HepG2 (cell line): ENCODE results near the gene CDH22. TPM values are rescaled to one million over a fixed set of nuclear protein-coding genes. Genes with fewer than 3 reads are reported as not detected.

Source experiments
- CBX2 ChIP-seq, 2 experiments: fragments of 200-600 bp in 1 of 2; sonication (generic); formaldehyde crosslinking in 1 of 2; IDR thresholded peaks; 2 replicates each; pipeline versions ENCODE4 v1.7.0 to v1.8.1; 2018 to 2022; ENCODE audit warnings: low read depth in 2 of 2, low read length in 1 of 2, mild to moderate bottlenecking in 1 of 2, missing genetic modification reagents in 1 of 2
- GZF1 ChIP-seq: sonication (generic); formaldehyde crosslinking; IDR thresholded peaks from 2 replicates; pipeline ENCODE4 v1.5.1; 2020; ENCODE audit warnings: mild to moderate bottlenecking, missing genetic modification reagents
- KMT2B ChIP-seq: IDR thresholded peaks from 2 replicates; pipeline ENCODE4 v1.6.1; 2016; ENCODE audit warnings: missing genetic modification reagents, missing compliant biosample characterization
- MXD3 ChIP-seq: IDR thresholded peaks from 2 replicates; pipeline ENCODE4 v1.6.1; 2016; ENCODE audit warnings: mild to moderate bottlenecking, missing biosample characterization, missing genetic modification reagents
- NFE2L1 ChIP-seq: sonication (generic); formaldehyde crosslinking; IDR thresholded peaks from 2 replicates; pipeline ENCODE4 v1.4.0; 2020; ENCODE audit warnings: missing genetic modification reagents, mild to moderate bottlenecking, borderline replicate concordance
- NFYC ChIP-seq: IDR thresholded peaks from 2 replicates; pipeline ENCODE4 v1.6.1; 2016; ENCODE audit warnings: missing genetic modification reagents, missing compliant biosample characterization
- RCOR2 ChIP-seq: IDR thresholded peaks from 2 replicates; pipeline ENCODE4 v1.6.1; 2016; ENCODE audit warnings: missing biosample characterization, missing genetic modification reagents
- SOX6 ChIP-seq, 2 experiments: fragments of 450-650 bp in 1 of 2; sonication (generic) in 1 of 2; formaldehyde crosslinking in 1 of 2; IDR thresholded peaks; 2 replicates each; pipeline versions ENCODE4 v1.4.0 to v1.6.1; 2017 to 2020; ENCODE audit warnings: antibody characterized with exemption in 1 of 2, mild to moderate bottlenecking in 1 of 2, missing genetic modification reagents in 1 of 2
- ZNF513 ChIP-seq: sonication (generic); formaldehyde crosslinking; conservative IDR thresholded peaks from 2 replicates; pipeline ENCODE4 v1.5.0; 2020; ENCODE audit warnings: missing genetic modification reagents
- ZNF773 ChIP-seq: sonication (generic); formaldehyde crosslinking; IDR thresholded peaks from 2 replicates; pipeline ENCODE4 v1.4.0; 2020; ENCODE audit warnings: missing genetic modification reagents, borderline replicate concordance
- polyA plus RNA-seq, 8 experiments: library from polyadenylated mRNA; depleted of rRNA in 3 of 8; stranded (reverse) in 7 of 8; unstranded in 1 of 8; fragments of >200 nt; fragmentation: Illumina TruSeq in 4 of 8; extraction: Trizol in 4 of 8; gene quantifications; 2 replicates each; pipeline versions ENCODE4 v1.2.1 to v1.2.3, GENCODE V29; 2011 to 2016; ENCODE audit warnings: low read depth in 4 of 8, missing spikeins in 1 of 8, mixed read lengths in 1 of 8; ENCODE audit not compliant: insufficient read depth in 1 of 8
- total RNA-seq, 5 experiments: library from RNA; depleted of rRNA; stranded (reverse); fragments of >200 nt; fragmentation: Illumina TruSeq; extraction: Trizol; gene quantifications; 2 replicates each; pipeline ENCODE4 v1.2.3, GENCODE V29; 2016; ENCODE audit warnings: low read depth in 1 of 5
- TF ChIP-seq, protein P1 (sequence below): sonication (generic); formaldehyde crosslinking; IDR thresholded peaks from 2 replicates; pipeline ENCODE4 v1.4.0; 2020; ENCODE audit warnings: mild to moderate bottlenecking, missing genetic modification reagents, borderline replicate concordance
- TF ChIP-seq, protein P2 (sequence below): sonication (generic); formaldehyde crosslinking; IDR thresholded peaks from 2 replicates; pipeline ENCODE4 v1.5.0; 2020; ENCODE audit warnings: missing genetic modification reagents
- TF ChIP-seq, protein P3 (sequence below): sonication (generic); formaldehyde crosslinking; IDR thresholded peaks from 2 replicates; pipeline ENCODE4 v1.4.0; 2020; ENCODE audit warnings: missing genetic modification reagents

Gene CDH22
- total and polyA plus RNA-seq, 2 of the 13 experiments (the other 11 are each of a cell fraction or from before 2014, with no cell fraction given) = not detected

GRCh38 chr20:46307139-46307998 lies 929 bp downstream of the CDH22 start (continued):
- TF ChIP-seq SOX6 (IDR thresholded peaks at IDR 0.05) (no peak), SOX6 (CRISPR knock-in tag; IDR thresholded peaks at IDR 0.05) (peak; percentile 53; the same call in 1 of the 2 replicates), RCOR2 (no peak), NFYC (no peak), GZF1 (CRISPR knock-in tag) (no peak), ZNF773 (CRISPR knock-in tag) (no peak), CBX2 (IDR thresholded peaks at IDR 0.05; ENCODE audit: low read depth, low read length) (no peak), CBX2 (CRISPR knock-in tag; IDR thresholded peaks at IDR 0.05; ENCODE audit: low read depth) (peak; percentile 94; the same call in 1 of the 2 replicates), NFE2L1 (no peak), ZNF513 (CRISPR knock-in tag) (0 out of 2 replicates have a peak, but pooled peaks have one; percentile 77), MXD3 (CRISPR knock-in tag) (0 out of 2 replicates have a peak, but pooled peaks have one; percentile 26), KMT2B (CRISPR knock-in tag) (no peak)
- TF ChIP-seq, protein P1, sequence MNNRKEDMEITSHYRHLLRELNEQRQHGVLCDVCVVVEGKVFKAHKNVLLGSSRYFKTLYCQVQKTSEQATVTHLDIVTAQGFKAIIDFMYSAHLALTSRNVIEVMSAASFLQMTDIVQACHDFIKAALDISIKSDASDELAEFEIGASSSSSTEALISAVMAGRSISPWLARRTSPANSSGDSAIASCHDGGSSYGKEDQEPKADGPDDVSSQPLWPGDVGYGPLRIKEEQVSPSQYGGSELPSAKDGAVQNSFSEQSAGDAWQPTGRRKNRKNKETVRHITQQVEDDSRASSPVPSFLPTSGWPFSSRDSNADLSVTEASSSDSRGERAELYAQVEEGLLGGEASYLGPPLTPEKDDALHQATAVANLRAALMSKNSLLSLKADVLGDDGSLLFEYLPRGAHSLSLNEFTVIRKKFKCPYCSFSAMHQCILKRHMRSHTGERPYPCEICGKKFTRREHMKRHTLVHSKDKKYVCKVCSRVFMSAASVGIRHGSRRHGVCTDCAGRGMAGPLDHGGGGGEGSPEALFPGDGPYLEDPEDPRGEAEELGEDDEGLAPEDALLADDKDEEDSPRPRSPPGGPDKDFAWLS = peak; percentile 81; the same call in 1 of the 2 replicates
- TF ChIP-seq, protein P2, sequence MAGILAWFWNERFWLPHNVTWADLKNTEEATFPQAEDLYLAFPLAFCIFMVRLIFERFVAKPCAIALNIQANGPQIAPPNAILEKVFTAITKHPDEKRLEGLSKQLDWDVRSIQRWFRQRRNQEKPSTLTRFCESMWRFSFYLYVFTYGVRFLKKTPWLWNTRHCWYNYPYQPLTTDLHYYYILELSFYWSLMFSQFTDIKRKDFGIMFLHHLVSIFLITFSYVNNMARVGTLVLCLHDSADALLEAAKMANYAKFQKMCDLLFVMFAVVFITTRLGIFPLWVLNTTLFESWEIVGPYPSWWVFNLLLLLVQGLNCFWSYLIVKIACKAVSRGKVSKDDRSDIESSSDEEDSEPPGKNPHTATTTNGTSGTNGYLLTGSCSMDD = no peak
- TF ChIP-seq, protein P3, sequence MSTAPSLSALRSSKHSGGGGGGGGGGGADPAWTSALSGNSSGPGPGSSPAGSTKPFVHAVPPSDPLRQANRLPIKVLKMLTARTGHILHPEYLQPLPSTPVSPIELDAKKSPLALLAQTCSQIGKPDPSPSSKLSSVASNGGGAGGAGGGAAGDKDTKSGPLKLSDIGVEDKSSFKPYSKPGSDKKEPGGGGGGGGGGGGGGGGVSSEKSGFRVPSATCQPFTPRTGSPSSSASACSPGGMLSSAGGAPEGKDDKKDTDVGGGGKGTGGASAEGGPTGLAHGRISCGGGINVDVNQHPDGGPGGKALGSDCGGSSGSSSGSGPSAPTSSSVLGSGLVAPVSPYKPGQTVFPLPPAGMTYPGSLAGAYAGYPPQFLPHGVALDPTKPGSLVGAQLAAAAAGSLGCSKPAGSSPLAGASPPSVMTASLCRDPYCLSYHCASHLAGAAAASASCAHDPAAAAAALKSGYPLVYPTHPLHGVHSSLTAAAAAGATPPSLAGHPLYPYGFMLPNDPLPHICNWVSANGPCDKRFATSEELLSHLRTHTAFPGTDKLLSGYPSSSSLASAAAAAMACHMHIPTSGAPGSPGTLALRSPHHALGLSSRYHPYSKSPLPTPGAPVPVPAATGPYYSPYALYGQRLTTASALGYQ = no peak
